ENCODE measurements around the gene RNF10. TPM values are rescaled to one million over a fixed set of nuclear protein-coding genes. Genes with fewer than 3 reads are reported as not detected.

The RNF10 gene
- total and polyA plus RNA-seq, 3 donors from 2014 or later: 307 to 370 (median 340) TPM

GRCh38 chr12:120592121-120593049 is 58.2 kb downstream of the RNF10 start:
- 82 to 87% methylated on average over 7 to 8 of the region's 8 CpGs for WGBS, 2 donors
- H3K27ac ChIP-seq: no peak overlapping the region
- H3K4me3 ChIP-seq: no peak overlapping the region
- no peaks in the 10 kb centered on the region for H3K36me3 ChIP-seq (ENCODE audit: low read depth, missing control alignments)
- H3K4me1 ChIP-seq: peaks cover 15% of the 10 kb centered on the region
- no peaks in the 10 kb centered on the region for H3K9me3 ChIP-seq
- TF ChIP-seq POLR2A (IDR thresholded peaks at IDR 0.05) (no peak), CTCF (IDR thresholded peaks at IDR 0.05) (no peak)
- H3K27me3 ChIP-seq: no peaks in the 10 kb centered on the region
- intact Hi-C loops (cut with DNase I; ENCODE audit: low total_unique reads): no loop called here
- DNase-seq: no peak

GRCh38 chr12:120596901-120597300 is 62.7 kb downstream of the RNF10 start:
- no peak for DNase-seq
- 87 to 90% methylated on average over 3 of the region's 3 CpGs for WGBS, 2 donors
- TF ChIP-seq CTCF (IDR thresholded peaks at IDR 0.05) (no peak), POLR2A (IDR thresholded peaks at IDR 0.05) (no peak)
- intact Hi-C loops (cut with DNase I; ENCODE audit: low total_unique reads): no loop called here
- Histone ChIP-seq H3K9me3 (no peaks in the 10 kb centered on the region), H3K4me3 (no peak overlapping the region), H3K4me1 (peaks cover 4% of the 10 kb centered on the region), H3K36me3 (ENCODE audit: low read depth, missing control alignments) (no peaks in the 10 kb centered on the region), H3K27ac (no peak overlapping the region), H3K27me3 (no peaks in the 10 kb centered on the region)

- Histone ChIP-seq H3K27me3 (no peaks in the 10 kb centered on the region), H3K27ac (no peak overlapping the region), H3K9me3 (no peaks in the 10 kb centered on the region), H3K4me1 (peaks cover 4% of the 10 kb centered on the region), H3K4me3 (no peak overlapping the region), H3K36me3 (ENCODE audit: low read depth, missing control alignments) (no peaks in the 10 kb centered on the region)
- no peak for DNase-seq
- no peak for TF ChIP-seq POLR2A (IDR thresholded peaks at IDR 0.05)
- no peak for TF ChIP-seq CTCF (IDR thresholded peaks at IDR 0.05)
- 84 to 85% methylated on average over 3 of the region's 3 CpGs for WGBS, 2 donors
- intact Hi-C loops (cut with DNase I; ENCODE audit: low total_unique reads): no loop called here
These were observed 63.7 kb downstream of the RNF10 start for GRCh38 chr12:120597861-120598260.

GRCh38 chr12:120598674-120599463 is 64.7 kb downstream of the RNF10 start:
- Histone ChIP-seq H3K27me3 (no peaks in the 10 kb centered on the region), H3K36me3 (ENCODE audit: low read depth, missing control alignments) (no peaks in the 10 kb centered on the region), H3K9me3 (no peaks in the 10 kb centered on the region), H3K27ac (no peak overlapping the region), H3K4me3 (no peak overlapping the region), H3K4me1 (peaks cover 4% of the 10 kb centered on the region)
- DNase-seq: peak; percentile 26
- intact Hi-C loops (cut with DNase I; ENCODE audit: low total_unique reads): no loop called here
- TF ChIP-seq POLR2A (IDR thresholded peaks at IDR 0.05) (no peak), CTCF (IDR thresholded peaks at IDR 0.05) (no peak)
- WGBS, 2 donors: 49 to 64% methylated on average over 8 to 13 of the region's 13 CpGs
